H54 (cell line): ENCODE results near the gene GAB1.

Experiments used
- DNase-seq: peaks from one replicate; pipeline ENCODE4 v3.0.0; 2011; ENCODE audit warnings: low spot score, mixed read lengths; ENCODE audit not compliant: insufficient read length
- FAIRE-seq: peaks from 3 replicates; lab custom pipeline; 2011; peaks lifted over from hg19 to GRCh38; lab: Jason Lieb, UNC
- POLR2A ChIP-seq: IDR thresholded peaks from 2 replicates; pipeline ENCODE4 v1.6.1; 2011; ENCODE audit warnings: low read depth, mild to moderate bottlenecking, low read length

Gene GAB1

GRCh38 chr4:143336781-143337599 lies at the start of gene GAB1:
Gene GAB1, plus strand, starts transcription at chr4:143336876. Its CDS starts 313 bp downstream, at chr4:143337189.
- peak; percentile 44 for DNase-seq
- FAIRE-seq = no peak
- peak; percentile 45; the same call in 1 of the 2 replicates for TF ChIP-seq POLR2A

GRCh38 chr4:143287572-143287923 lies 49.1 kb upstream of the GAB1 start:
- FAIRE-seq = no peak
- TF ChIP-seq POLR2A = no peak
- DNase-seq = no peak

GRCh38 chr4:143288171-143288570 lies 48.5 kb upstream of the GAB1 start:
- FAIRE-seq (no peak), DNase-seq (no peak)
- TF ChIP-seq POLR2A = no peak

- DNase-seq (no peak), FAIRE-seq (no peak)
- TF ChIP-seq POLR2A = no peak
Measured at GRCh38 chr4:143289370-143289769, 47.3 kb upstream of the GAB1 start.

GRCh38 chr4:143291314-143291713 lies 45.4 kb upstream of the GAB1 start:
- DNase-seq (no peak), FAIRE-seq (no peak)
- no peak for TF ChIP-seq POLR2A

GRCh38 chr4:143292858-143293257 lies 43.8 kb upstream of the GAB1 start:
- no peak for DNase-seq
- no peak for TF ChIP-seq POLR2A
- no peak for FAIRE-seq

- no peak for TF ChIP-seq POLR2A
- FAIRE-seq = no peak
- DNase-seq = no peak
Measured at GRCh38 chr4:143294310-143294709, 42.4 kb upstream of the GAB1 start.

- FAIRE-seq (no peak), DNase-seq (no peak)
- TF ChIP-seq POLR2A = no peak
Measured at GRCh38 chr4:143294710-143295275, 41.9 kb upstream of the GAB1 start.

- FAIRE-seq (no peak), DNase-seq (no peak)
- no peak for TF ChIP-seq POLR2A
Measured at GRCh38 chr4:143296397-143297067, 40.1 kb upstream of the GAB1 start.

- FAIRE-seq (no peak), DNase-seq (no peak)
- no peak for TF ChIP-seq POLR2A
Measured at GRCh38 chr4:143300860-143301259, 35.8 kb upstream of the GAB1 start.

- FAIRE-seq (no peak), DNase-seq (no peak)
- TF ChIP-seq POLR2A = no peak
Measured at GRCh38 chr4:143302536-143302935, 34.1 kb upstream of the GAB1 start.

GRCh38 chr4:143306788-143307187 lies 29.9 kb upstream of the GAB1 start:
- DNase-seq (no peak), FAIRE-seq (no peak)
- TF ChIP-seq POLR2A = no peak

- TF ChIP-seq POLR2A = no peak
- DNase-seq (no peak), FAIRE-seq (no peak)
Measured at GRCh38 chr4:143307531-143307930, 29.1 kb upstream of the GAB1 start.

- FAIRE-seq = no peak
- no peak for TF ChIP-seq POLR2A
- DNase-seq = no peak
Measured at GRCh38 chr4:143308377-143308776, 28.3 kb upstream of the GAB1 start.

GRCh38 chr4:143311924-143312323 lies 24.8 kb upstream of the GAB1 start:
- DNase-seq (no peak), FAIRE-seq (no peak)
- no peak for TF ChIP-seq POLR2A
